Measurements from ENCODE around the gene ESYT2.
"Not testable (repeated sequence)": the region's sequence is repeated elsewhere in the genome, so short reads cannot be mapped to it uniquely, and the experiment has no call there.

The ESYT2 gene, protein sequence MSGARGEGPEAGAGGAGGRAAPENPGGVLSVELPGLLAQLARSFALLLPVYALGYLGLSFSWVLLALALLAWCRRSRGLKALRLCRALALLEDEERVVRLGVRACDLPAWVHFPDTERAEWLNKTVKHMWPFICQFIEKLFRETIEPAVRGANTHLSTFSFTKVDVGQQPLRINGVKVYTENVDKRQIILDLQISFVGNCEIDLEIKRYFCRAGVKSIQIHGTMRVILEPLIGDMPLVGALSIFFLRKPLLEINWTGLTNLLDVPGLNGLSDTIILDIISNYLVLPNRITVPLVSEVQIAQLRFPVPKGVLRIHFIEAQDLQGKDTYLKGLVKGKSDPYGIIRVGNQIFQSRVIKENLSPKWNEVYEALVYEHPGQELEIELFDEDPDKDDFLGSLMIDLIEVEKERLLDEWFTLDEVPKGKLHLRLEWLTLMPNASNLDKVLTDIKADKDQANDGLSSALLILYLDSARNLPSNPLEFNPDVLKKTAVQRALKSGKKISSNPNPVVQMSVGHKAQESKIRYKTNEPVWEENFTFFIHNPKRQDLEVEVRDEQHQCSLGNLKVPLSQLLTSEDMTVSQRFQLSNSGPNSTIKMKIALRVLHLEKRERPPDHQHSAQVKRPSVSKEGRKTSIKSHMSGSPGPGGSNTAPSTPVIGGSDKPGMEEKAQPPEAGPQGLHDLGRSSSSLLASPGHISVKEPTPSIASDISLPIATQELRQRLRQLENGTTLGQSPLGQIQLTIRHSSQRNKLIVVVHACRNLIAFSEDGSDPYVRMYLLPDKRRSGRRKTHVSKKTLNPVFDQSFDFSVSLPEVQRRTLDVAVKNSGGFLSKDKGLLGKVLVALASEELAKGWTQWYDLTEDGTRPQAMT
- total RNA-seq = 89.3 to 186 (median 153) reads per million in 18 experiments

DNA sequence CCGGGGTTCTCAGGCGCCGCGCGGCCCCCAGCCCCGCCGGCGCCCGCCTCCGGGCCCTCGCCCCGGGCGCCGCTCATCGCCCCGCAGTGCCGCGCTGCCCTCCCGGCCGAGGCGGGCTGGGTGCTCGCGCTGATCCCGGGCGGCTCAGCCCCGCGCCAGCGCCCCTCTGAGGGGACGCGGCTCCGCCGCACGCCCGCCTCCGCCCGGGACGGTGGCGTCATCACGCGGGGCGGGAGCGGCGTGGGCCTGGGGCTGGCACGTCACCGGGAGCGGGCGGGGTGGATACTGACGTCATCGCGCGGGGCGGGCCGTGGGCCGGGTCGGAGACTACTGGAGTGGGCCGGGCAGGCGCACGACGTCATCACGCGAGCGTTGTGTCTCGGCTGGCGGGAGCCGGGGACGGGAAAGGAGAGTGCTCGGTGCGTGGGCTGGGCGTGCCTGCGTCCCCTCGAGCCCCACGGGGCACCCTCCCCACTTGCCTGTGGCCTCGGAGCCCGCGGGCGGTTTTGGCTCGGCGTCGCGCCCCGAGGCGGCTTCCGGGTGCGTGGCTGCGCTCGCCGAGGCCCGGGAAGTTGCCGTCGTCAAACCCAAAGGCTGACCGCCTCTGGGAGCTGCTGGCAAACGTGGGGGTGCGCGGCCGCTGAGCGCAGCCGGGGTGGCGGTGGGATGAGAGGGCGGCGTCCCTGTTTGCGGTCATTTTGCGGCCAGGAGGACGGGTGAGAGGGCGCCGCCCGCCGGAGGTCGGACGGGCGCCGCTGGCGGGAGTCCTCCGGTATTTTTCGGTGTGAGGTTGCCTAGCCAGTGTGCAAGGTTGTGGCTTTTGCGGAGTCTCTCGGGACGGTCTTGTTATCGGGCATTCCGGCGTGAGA is at the start of gene ESYT2:
ESYT2 (minus strand) TSS at position 168 of the 869 bp plus-strand sequence; CDS start at position 77, 91 bp downstream.
- peak; percentile 99 for DNase-seq

DNA sequence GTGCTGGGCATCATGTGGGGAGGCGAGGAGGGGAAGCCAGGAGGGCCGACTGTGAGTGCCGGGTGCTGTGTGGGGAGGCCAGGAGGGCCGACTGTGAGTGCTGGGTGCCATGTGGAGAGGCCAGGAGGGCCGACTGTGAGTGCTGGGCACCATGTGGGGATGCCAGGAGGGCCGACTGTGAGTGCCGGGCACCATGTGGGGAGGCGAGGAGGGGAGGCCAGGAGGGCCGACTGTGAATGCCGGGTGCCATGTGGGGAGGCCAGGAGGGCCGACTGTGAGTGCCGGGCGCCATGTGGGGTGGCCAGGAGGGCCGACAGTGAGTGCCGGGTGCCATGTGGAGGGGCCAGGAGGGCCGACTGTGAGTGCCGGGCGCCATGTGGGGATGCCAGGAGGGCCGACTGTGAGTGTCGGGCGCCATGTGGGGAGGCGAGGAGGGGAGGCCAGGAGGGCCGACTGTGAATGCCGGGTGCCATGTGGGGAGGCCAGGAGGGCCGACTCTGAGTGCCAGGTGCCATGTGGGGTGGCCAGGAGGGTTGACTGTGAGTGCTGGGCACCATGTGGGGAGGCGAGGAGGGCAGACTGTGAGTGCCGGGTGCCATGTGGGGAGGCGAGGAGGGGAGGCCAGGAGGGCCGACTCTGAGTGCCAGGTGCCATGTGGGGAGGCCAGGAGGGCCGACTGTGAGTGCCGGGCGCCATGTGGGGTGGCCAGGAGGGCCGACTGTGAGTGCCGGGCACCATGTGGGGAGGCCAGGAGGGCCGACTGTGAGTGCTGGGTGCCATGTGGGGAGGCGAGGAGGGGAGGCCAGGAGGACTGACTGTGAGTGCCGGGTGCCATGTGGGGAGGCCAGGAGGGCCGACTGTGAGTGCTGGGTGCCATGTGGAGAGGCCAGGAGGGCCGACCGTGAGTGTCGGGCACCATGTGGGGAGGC is 49.1 kb upstream of the ESYT2 start:
- not testable (repeated sequence) for DNase-seq

DNA sequence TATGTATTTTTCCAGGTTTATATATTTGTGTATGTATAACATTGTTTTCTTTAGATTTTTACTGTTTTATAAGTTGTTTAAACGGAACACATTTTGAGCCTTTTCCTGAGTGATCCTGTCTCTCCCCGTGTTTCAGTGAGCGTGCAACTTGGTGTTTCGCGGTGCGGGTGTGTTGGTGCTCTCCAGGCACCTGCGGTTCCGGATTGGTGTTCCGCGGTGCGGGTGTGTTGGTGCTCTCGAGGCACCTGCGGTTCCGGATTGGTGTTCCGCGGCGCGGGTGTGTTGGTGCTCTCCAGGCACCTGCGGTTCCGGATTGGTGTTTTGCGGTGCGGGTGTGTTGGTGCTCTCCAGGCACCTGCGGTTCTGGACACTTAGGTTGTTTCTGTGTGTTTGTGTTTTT is 47.7 kb upstream of the ESYT2 start:
- DNase-seq = no peak

DNA sequence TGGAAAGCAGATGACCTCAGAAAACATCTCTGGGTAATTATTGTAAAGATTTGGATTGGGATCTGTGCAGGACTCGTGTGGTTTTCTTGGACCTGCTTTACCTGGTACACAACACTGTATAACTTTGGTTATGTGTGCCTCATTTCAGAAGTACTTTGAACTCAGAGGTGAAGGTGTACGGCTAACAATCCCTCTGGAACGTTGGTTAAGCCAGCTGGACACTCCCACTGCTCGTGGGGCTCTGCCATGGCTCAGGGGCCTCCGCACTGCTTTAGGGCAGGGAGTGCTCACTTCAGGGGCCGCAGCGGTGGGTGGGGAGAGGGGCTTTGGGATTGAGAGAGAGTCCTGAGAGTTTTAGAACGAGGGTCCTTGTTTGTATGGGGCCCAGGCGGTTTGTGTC is 40.6 kb upstream of the ESYT2 start:
- no peak for DNase-seq

DNA sequence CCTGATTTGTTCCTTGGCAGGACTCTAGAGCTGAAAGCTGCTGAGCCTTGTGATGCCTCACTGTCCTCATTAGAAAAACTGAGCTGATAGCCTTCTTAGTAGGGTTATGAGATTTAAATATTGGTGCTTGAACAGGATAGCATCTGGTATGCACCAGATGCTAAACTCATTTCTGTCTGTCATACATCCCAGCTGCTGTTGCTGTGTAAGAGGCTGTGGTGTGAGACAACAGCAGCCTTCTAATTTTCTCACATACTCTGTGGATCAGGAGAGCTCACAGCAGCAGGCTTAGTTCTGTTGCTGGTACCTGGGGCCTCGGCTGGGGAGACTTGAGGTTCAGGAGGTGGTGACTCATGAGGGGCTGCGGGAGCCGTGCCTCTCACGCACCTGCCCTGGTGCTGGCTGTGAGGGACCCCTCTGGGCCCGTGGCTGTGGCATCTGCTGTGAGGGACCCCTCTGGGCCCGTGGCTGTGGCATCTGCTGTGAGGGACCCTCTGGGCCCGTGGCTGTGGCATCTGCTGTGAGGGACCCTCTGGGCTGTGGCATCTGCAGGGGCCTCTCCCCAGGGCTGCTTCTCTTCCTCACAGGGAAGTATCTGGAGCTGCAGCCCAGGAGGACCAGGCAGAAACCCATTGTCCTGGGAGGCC is 39.6 kb upstream of the ESYT2 start:
- DNase-seq = no peak

DNA sequence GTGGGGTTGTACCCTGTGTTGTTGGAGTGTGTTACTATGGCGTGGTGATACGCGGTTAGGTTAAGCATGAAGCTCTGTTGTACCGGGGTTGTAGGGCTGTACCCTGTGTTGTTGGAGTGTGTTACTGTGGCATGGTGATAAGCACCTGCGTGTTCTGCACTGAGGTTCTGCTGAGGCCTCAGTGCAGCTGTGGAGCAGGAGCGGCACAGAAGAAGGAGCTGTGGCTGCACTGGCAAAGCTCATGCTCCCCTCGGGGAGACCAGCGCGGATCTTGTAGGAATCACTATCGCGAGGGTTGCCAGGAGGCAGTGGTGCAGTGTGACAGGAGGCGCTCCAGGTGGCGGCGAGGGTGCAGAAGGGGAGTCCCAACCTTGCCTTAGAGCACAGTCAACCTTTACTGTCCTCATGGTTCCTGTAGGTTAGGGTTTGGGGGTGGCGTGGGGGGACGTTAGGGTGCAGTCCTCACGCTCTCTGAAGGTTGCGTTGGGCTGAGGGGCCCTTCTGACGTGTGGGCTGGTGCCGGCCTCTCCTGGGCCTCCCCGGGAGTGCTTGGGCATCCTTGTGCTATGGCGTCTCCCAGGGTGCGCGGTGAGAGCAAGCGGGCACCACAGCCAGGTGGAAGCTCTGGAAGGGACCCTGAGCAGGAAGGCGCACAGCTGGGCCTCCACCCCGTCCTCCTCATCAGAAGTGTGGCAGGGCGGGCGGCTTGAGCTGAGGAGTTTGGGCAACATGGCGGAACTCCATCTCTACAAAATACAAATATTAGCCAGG is 38.1 kb upstream of the ESYT2 start:
- DNase-seq = no peak

DNA sequence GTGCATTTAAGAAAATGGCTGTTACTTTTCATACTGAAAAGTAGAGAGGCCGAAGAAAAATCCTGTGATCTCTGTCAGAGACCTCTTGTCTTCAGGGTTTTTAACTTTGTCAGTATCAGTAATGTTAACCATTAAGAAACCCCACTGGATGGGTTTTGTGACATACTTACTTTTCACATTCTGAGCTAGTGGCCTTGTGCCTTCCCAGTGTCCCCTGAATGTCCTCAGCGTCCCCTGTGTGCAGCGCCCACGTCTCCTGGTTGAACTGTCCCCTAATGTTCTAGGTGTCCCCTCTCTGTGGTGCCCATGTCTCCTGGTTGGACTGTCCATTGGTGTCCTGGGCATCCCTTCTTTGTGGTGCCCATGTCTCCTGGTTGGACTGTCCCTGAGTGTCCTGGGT is 36.7 kb upstream of the ESYT2 start:
- no peak for DNase-seq

DNA sequence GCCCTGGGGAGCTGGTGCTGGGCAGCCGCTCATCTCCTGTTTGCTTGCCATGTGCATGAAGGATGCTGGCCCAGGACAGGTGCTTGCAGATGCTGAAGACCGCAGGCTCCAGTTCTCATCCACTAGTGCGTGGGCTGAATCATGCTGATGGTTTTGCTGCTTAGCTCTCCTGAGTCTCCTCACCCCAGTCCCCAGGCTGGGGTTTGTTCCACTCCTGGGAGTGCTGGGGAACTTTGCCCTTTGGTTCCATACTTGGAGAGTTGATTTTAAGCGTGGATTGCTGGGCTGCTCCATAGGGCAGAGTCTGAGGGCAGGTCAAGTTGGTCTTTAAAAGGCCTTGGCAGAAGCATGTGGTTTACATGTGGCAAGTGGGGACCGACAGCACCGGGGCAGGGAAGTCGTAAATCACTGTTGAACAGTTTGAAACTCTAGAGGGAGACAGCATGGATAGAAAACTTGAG is 36.2 kb upstream of the ESYT2 start:
- DNase-seq = no peak

DNA sequence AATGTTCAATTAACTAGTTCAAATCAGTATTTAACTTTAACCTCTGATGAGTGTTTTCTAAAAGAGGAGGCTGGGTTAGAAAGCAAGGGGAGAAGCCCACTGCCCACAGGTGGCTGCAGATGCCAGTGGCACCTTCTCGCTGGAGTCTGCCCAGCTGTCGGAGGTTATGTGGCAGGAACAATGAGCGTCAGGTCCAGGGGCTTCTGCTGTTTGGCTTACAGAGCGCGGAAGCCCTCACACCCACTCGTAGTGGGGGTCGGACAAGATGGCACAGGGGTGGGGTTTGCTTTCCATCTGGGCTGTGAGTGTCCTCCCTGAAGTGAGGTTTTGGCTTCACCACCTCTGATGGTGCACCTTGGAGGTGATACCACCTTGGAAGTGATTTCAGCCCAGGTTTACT is 35.5 kb upstream of the ESYT2 start:
- DNase-seq = no peak

DNA sequence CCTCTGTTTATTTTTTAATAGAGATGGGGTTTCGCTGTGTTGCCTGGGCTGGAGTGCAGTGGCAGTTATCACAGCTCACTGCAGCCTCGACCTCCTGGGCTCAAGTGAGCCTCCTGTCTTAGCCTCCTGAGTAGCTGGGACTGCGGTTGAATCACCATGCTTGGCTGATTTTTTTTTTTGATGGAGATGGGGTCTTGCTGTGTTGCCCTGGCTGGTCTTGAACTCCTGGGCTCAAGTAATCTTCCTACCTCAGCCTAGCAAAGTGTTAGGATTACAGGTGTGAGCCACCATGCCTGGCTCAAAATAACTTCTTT is 35.2 kb upstream of the ESYT2 start:
- DNase-seq = no peak

DNA sequence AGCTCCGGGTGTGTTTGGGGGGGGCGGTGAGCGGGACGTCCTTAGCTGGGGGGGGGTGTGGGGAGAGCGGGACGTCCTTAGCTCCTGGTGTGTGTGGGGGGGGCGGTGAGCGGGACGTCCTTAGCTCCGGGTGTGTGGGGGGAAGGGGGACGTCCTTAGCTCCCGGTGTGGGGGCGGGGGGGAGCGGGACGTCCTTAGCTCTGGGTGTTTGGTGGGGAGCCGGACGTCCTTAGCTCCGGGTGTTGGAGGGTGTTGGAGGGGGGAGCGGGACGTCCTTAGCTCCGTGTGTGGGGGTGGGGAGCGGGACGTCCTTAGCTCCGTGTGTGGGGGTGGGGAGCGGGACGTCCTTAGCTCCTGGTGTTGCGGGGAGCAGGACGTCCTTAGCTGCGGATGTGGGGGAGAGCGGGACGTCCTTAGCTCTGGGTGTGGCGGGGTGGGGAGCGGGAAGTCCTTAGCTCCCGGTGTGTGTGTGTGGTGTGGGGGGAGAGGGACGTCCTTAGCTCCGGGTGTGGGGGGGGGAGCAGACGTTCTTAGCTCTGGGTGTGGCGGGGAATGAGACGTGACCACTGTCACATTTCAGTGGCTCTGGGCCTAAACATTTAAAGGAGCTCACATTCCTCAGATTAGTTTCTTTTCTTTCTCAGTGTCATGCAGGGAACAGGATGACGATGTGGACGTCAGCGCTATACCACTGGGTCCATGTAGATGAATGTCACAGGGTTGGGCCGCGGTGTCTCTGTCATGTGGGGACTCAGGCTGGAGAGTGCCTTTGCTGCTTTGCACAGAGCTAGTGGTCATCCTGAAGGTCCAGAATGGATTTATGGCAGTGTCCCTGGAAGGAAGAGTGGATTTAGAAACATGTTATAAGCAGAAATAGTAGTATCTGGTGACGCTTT is 34.5 kb upstream of the ESYT2 start:
- peak; percentile 40 to 65 for DNase-seq

DNA sequence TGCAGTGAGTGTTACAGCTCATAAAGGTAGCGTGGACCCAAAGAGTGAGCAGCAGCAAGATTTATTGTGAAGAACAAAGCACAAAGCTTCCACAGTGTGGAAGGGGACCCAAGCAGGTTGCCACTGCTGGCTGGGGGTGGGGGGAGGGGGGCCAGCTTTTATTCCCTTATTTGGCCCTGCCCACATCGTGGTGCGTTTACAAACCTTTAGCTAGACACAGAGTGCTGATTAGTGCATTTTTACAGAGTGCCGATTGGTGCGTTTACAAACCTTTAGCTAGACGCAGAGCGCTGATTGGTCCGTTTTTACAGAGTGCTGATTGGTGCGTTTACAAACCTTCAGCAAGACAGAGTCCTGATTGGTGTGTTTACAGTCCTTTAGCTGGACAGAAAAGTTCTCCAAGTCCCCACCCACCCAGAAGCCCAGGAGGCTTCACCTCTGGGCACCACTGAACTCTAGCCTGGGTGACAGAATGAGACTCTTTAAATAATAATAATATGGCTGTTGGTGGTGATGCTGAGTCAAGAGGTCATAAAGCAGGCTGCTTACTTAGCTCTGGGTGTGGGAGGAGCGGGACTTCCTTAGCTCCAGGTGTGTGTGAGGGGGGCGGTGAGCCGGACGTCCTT is 33.8 kb upstream of the ESYT2 start:
- peak in 1 of 2 donors; percentile 28 for DNase-seq

DNA sequence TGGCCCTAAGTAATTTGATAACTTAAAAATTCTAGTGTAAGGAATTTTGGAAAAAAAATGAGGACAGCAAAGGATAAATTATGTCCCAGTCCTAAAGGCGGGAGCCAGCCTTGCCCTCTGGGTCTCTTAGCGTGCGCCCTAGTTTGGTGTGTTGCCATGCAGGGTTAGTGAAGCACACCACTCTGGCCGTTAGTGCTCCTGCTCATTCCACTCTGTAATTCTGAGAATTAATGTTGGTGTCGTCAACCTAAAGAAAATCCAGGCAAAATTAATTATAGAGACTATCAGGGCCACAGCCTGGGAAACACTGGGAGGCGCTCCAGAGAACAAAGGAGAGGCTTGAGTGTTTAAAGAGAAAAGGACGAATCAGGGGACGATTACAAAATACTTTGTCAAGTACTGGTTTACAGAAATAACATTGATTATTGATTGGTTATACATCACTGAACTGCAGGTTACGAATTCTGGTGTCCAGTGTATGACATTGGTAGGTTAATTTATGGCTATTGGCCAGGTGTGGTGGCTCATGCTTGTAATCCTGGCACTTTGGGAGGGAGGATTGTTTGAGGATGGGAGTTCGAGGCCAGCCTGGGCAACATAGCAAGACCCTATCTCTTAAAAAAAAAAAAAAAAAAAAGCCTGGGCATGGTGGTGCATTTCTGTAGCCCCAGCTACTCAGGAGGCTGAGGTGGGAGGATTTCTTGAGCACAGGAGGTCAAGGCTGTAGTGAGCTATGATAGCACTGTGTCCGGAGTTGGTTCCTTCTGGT is 32.8 kb upstream of the ESYT2 start:
- no peak for DNase-seq

DNA sequence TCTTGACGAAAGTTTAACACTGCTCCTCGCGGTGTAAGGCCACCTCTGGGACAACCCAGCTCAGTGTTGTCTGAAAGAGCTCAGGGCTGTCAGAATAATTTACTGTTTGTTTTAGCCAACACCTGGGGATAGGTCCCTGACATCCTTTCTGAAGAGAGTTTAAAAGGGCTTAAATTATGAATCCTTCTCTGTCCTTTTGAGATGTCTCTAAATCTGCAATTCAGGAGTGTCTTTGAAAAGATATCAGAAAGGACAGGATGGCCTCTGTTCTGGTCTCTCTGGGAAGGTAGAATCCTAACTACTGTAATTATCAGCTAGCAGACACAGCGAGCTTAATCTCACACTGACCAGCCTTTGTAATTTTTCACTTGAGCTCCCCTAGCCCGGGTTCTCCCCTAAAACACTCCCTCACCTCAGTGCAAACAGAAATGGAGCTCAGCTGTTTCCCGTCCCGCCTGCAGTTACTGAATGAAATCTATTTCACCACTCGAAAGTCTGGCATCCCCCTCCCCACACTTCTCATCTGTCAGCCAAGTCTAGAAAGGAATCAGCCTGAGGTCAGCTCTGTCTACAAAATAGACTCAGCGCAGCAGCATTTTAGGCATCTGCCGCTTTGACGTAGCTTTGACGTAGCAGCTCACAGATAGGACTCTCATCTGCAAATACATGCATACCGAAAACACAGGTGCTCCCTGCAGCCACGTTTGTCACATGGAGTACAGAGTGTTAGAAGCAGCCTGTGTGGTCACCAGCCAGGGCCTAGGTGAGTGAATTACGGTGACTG is 31.9 kb upstream of the ESYT2 start:
- no peak for DNase-seq

DNA sequence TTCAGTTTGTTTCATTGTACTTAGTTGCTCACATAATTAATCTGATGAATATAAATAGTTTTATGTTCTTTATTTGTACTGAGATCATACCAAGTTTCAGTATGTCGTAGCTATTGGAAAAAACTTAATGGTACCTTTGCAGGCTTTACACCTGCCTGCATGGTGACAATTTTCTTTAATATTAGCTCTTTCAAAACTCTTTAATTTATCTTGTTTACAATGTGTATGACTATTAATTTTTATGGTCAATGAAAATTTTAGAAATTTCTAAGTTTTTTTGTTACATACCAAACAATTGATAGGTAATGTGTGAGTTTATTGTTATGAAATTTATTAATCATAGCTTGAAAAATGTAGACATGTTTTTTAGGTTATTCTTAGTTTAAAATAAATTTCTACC is 31.1 kb upstream of the ESYT2 start:
- no peak for DNase-seq

DNA sequence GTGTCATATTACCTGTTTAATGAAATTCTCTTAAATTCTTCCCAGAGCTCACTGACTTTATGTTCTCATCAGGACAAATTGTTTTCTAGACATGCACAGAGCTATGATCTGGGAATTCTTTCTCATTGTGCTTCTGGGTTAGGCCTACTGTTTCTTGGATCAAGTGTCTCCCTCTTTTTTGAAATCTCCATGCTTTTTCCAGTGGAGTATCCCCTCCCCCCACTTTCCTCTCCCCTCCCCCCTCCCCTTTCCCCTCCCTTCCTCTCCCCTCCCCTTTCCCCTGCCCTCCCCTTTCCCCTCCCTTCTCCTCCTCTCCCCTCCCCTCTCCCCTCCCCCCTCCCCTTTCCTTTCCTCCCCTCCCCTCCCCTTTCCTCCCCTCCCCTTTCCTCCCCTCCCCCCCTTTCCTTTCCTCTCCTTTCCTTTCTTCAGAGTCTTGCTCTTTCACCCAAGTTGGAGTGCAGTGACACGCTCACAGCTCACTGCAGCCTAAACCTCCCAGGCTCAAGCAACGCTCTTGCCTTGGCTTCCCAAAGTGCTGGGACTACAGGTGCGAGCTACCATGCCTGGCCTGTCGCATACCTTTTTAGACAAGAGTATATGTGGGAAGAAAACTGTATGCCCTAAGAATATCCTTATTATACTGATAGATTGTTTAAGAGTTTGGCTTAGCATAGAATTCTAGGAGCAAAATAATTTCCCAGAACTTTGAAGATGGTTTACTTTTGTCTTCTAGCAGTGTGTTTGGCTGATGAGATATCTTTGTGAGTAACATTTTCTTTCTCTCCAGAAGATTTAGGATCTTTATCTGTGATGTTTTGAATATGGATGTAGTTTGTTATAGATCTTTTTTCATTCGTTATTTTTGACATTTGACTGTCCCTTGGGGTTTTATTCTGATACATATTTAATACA is 29.5 kb upstream of the ESYT2 start:
- DNase-seq = no peak

Data from inflammatory macrophage (primary cell).